NCI-H748 (cell line): ENCODE results near the gene WDR5B.
"Not testable (repeated sequence)": the region's sequence is repeated elsewhere in the genome, so short reads cannot be mapped to it uniquely, and the experiment has no call there.

Source experiments
- DNase-seq: peaks from one replicate; lab custom pipeline; 2025; ENCODE audit not compliant: unreplicated experiment; lab: John Stamatoyannopoulos, UW

WDR5B gene

DNA sequence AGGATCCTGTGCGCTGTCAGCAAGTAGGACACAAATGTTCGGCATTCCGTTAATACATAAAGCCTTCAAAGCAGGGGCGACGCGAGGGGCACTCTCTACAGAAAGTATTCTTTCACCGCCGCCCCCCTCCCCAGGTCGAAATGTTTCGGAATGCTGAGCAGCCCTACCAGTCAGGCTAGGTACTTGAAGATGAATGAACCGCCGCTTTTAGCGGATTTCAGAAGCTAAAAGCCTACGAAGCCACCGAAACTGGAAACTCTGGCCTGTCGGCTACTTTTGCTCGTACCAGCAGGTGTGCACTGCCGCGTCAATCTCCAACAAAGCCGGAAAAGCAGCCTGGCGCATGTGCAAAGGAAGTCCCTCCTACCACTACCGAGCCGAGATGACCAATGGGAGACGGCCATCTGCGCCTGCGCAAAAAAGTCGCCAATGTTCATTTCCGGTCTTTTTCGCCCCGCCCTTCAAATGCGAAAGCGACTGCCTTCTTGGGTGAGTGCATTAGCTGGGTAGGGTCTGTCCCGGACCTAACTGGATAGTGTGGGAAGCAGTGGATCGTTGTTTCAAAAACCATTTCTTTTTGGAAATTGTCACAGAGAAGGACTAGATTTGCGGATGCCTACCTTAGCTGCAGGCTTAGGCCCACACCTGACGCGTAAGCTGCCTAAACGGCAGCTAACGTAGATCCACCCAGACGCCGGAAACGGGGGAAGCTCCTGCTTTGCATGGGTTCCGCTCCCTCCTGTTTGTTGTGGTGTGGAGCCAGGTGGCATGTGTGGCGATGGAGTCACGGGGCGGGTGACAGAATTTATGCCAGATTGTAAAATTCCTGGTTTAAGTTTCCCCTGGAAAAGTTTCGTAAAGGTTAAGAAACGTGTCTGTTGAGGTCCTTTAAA, at the start of gene WDR5B:
Gene WDR5B, minus strand, starts transcription at position 301 of the 893 bp plus-strand sequence. CDS start 534 bp downstream, outside the sequence.
- no peak for DNase-seq

DNA sequence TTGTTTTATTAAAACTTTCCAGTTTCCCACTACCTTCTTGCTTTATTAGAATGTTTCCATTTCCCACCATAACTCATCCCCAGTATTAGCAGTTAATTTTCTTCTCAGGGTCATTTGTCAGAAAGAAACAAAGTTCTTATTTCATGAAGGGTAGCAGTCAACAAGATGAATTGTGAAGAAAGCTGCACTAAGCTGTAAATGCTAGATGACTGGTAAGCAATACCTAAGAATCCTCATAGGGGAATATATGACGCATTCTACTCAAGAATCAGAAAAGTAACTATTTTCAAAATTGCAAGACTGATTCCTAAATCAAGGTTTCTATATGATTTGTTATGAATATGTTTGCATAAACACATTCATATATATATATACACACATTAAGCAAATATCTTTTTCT, 48.8 kb upstream of the WDR5B start:
- no peak for DNase-seq

DNA sequence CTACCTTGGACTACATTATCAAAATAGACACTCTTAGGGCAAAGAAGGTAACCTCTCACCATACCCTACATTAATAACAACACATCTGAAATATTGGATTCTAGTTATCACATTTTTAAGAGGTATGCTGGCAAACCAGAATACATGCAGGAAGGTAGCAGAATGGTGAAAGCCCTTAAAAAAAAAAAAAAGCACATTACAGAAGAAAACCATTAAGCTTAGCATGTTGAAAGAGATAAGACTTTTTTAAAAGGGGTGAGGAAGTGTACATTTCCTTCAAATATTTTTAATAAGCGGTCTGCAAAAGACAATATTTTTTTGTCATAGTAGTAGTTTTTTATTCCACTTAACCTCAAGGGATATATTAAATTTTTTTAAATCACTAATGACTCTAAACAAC, 46.5 kb upstream of the WDR5B start:
- DNase-seq: no peak

DNA sequence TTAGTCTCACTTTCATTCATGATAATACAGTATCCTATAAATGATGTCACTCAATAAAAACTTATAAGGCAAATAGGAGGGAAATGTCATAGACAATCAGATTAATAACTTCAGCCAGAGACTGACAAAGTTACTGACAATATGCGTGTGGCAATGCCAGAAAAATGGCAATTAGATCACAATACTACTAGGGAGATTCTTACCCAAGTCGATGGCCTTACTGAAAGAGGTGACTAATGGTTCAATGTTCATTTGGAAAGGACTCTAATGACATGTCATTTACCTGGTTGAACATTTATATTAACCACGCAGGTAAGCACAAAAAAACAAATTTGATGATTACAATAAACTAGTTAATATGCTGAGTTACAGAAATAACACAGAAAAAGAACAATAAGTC, 45.9 kb upstream of the WDR5B start:
- DNase-seq: no peak

DNA sequence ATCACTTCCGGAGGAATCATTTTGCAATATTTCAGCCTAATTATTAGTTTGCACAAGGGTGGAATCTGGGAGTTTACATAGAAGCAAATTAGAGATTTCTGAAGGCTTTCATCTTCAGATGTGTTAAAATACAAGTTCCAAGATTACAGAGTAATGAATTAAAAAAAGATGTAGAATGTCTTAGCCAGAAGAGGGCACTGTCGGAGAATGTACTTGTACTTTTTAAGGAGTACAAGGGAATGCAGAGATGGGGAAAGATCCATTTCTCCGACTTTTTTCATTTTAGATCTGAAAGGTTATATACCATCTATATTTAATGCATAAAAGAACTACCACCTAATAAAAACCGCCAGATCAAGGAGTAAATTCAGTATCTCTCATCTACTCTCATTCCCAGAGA, 43.1 kb upstream of the WDR5B start:
- no peak for DNase-seq

DNA sequence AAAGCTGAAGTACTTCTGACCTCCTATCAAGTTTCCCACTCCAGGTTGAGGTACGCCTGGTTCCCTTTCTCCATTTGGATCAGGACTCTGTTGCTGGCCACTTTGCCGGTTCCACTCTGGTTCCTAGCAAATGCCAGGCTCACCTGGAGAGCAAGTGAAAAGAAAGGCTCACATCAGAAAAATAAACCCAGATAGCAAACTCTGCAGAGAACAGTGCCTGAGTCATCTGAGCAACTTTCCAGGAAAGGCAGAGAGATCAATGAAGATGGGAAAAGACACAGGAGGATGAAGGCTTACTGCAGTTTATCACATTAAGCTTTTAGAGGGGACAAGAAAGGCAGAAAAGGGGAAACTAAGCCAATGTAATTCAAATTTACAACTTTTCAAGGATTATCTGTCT, 41.8 kb upstream of the WDR5B start:
- DNase-seq: no peak

DNA sequence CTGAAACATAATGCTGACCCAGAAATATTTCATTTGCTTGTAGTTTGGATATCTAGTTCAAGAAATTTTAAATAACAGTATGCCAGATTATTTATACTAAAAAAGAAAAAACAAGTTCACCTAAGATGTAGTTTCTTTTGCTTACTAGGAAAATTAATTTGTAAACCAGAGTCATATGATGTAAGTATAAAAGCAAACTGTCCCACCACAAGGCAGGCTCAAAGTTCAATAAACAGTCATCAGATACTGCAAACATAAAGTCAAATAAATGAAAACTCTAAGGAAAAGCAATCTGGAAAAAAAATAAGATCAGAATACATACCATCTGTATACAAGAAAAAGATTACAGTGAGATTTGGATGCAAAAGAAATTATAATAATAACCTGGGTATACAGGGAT, 40.2 kb upstream of the WDR5B start:
- no peak for DNase-seq

DNA sequence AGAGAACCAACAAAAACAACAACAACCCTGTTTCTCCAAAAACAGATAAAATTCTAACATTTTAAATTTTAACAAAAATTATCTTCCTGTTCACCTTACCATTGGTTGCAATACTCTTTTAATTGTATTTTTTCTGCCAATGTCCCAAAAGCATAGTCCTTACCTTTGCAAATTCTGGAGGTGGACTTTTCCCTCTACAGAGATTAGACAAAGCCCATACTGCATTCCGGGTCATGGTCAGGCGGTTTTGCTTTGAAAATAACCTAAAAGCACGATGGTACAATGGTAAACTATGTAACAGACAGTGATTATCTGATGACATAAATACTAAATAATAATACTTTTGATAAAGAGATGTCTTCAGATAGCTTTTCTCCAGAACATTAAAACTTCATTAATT, 35.5 kb upstream of the WDR5B start:
- no peak for DNase-seq

DNA sequence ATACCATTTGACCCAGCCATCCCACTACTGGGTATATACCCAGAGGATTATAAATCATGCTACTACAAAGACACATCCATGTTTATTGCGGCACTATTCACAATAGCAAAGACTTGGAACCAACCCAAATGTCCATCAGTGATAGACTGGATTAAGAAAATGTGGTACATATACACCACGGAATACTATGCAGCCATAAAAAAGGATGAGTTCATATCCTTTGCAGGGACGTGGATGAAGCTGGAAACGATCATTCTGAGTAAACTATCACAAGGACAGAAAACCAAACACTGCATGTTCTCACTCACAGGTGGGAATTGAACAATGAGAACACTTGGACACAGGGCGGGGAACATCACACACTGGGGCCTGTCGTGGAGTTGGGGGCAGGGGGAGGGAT, 32.4 kb upstream of the WDR5B start:
- DNase-seq: not testable (repeated sequence)

DNA sequence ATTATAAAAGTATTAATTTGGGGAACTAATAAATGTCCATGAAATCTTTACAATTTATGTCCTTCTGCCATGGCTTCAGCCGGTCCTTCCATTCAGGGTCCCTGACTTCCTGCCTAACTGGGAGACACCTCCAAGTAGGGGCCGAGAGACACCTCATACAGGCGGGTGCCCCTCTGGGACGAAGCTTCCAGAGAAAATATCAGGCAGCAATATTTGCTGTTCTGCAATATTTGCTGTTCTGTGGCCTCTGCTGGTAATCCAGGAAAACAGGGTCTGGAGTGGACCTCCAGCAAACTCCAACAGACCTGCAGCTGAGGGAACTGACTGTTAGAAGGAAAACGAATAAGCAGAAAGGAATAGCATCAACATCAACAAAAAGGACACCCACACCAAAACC, 28.6 kb upstream of the WDR5B start:
- not testable (repeated sequence) for DNase-seq

DNA sequence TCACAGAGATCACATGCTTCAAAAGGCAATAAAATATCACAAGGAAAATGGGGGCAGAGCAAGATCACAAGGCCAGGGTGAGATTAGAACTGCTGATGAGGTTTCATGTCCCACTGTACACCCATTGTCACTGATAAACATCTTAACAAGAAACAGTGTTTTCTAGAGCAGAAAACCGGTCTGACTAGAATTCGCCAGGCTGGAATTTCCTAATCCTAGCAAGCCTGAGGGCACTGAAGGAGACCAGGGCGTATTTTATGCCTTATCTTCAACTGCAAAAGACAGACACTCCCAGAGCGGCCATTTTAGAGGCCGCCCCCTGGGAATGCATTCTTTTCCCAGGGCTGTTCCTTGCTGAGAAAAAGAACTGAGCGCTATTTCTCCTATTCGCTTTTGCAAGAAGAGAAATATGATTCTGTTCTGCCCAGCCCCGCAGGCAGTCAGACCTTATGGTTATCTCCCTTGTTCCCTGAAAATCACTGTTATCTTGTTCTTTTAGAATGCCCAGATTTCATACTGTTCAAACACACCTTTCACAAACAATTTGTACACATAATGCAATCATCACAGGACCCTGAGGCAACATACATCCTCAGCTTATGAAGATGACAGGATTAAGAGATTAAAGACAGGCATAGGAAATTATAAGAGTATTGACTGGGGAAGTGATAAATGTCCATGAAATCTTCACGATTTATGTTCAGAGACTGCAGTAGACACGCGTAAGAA, 28.1 kb upstream of the WDR5B start:
- DNase-seq: not testable (repeated sequence)

DNA sequence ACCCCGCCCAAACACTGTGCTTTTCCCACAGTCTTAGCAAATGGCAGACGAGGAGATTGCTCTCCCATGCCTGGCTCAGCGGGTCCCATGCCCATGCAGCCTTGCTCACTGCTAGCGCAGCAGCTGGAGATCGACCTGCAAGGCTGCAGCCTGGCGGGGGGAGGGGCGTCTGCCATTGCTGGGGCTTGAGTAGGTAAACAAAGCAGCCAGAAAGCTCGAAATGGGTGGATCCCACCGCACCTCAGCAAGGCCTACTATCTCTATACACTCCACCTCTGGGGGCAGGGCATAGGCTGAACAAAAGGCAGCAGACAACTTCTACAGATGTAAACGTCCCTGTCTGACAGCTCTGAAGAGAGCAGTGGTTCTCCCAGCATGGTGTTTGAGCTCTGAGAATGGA, 27.2 kb upstream of the WDR5B start:
- DNase-seq: no peak

DNA sequence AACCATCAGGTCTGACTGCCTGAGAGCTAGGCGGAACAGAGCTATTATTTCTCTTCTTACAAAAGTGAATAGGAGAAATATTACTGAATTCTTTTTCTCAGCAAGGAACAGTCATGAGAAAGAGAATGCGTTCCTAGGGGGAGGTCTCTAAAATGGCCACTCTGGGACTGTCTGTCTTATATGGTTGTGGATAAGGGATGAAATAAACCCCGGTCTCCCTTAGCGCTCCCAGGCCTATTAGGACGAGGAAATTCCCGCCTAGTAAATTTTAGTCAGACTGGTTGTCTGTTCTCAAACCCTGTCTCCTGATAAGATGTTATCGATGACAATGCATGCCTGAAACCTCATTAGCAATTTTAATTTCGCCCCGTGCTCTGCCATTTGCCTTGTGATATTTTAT, 20.1 kb upstream of the WDR5B start:
- no peak for DNase-seq

DNA sequence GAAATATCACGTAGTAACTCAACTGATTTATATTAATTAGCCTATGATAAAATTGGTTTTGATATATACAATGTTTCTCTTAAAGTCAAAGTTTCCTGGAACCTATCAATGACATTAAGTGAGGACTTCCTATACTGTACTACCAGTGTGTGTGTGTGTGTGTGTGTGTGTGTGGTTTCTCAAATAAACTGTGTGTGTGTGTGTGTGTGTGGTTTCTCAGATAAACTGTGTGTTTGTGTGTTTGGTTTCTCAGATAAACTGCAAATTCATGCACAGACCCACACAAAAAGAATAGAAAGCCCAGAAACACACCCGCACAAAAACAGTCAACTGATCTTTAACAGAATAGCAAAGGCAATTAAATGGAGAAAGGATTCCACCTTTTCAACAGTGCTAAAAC, 14.5 kb upstream of the WDR5B start:
- DNase-seq: no peak

DNA sequence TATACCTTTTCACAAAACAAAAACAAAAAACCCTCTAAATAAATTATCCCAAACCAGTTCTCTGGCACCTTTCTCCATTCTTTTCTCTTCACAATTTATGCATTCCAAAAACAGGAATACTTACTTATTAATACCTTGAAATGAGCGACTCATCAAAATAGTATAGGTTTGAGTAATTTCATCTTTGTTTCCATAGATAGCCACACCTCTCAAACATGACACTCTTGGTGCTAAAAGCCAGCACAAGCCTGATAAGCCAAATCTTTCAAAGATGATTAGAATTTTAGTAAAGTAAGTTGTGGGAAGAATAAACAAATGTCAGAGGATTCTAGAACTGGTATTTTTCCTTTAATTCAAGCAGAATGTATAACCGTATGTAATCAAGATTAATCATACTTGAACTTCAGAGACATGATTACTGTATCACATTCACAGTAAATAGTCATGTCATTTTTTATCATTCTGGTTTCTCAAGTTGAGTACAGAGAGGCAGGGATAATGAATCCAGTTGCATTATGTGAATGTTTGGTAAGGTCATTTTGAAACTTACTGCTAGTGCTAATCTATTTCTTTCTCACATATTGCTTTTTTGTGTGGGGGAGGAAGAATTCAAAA, 12.1 kb upstream of the WDR5B start:
- DNase-seq: no peak

DNA sequence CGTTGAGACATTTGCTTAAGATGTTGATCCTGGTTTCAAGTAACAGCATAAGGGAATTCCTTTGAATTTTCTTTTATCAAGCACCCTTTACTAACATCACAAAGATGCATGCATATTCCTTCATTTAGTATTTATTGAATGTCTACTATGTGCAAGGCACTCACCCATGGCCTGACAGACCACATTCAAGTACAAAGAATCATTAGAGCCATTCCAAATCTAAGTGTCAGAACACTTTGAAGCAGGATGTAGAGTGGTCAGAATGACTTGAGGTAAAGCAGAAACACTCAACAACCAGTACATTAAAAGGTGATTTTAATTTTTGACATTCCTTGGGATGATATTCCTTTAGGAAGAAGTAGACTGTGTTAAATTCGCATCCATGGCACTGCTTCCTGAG, 6.0 kb upstream of the WDR5B start:
- no peak for DNase-seq

DNA sequence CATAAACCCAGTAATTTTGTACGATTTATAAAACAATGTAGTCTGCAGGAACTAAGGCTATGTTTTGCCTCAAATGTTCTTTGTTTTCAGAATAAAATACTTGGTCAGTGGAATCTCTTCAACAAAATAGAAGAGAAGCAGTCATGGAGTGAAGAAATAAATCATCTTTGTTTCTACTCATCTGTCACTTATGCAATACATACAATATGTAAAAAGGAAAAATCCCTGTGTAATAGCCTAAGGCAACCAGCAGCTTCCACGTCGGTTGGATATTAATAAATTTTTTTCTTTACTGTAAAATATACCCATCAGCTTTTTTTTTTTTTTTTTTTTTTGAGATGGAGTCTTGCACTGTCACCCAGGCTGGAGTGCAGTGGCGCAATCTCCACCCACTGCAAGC, 5.2 kb upstream of the WDR5B start:
- no peak for DNase-seq

DNA sequence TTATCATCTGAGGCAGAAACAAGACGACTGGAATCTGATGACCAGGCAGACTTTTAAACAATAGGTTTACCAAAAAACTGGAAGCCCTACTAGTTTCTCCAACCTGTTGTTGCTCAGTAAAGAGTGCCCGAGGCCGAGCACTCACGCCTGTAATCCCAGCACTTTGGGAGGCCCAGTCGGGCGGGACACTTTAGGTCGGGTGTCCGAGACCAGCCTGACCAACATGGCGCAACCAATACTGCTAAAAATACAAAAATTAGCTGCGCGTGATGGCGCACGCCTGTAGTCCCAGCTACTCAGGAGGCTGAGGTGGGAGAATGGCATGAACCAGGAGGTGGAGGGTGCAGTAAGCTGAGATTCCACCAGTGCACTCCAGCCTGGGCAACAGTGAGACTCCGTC, 1.1 kb upstream of the WDR5B start:
- no peak for DNase-seq

DNA sequence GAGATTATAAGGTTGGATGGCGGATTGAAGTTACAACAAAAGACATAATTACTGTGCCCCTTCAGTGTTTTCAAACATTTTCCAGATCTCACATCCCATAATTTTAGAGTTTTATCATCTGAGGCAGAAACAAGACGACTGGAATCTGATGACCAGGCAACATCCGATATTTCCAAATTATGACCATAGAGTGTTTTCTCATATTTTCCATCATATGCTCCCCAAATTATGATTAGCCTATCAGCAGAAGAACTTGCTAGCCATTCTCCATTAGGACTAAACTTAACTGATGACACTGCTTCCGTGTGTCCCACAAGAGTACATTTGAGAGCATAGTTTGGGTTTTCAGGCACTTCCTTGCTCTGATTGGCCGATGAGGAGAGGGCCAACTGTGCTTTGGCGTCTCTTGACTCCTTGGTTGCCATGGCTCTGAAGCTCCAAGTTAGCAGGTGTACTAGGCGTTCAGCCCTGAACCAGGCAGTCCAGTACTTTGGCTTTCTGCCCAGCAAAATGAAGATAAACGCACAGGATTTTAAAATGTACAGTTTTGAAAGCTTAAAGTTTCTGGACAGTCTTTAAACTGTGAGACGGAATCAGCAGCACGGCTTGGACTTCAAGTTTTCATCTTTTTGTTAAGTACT, 638 bp downstream of the WDR5B start:
- no peak for DNase-seq

DNA sequence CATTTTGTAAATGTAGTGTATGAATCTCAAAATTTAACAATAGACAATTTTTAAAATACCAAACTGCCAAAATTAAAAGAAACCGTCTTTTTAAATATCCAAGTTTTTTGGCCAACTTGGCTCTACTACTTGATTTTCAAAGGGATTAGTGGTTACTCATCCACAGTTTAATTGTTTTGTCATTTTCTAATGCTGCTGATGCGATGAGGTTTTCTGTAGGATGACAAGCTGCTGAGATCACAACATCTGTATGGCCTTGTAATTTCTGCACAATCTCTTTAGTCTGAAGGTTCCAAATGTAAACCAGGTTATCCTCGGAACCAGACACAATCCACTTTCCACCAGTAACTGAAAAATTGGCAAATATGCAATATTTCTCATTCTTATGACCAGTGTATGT, 1.5 kb downstream of the WDR5B start:
- DNase-seq: no peak

DNA sequence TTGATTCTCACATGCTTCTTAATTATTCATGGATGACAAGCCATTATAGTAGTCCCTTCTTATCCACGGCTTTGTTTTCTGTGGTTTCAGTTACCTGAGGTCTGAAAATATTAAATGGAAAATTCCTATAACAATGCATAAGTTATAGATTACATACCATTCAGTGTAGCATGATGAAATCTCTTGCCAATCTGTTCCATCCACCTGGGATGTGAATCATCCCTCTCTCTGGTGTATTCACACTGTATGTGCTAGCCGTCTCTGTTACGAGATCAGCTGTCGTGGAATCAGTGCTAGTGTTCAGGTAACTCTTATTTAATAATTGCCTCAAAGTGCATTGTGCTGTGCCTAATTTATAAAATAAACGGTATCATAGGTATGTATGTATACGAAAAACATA, 5.2 kb downstream of the WDR5B start:
- DNase-seq: no peak

DNA sequence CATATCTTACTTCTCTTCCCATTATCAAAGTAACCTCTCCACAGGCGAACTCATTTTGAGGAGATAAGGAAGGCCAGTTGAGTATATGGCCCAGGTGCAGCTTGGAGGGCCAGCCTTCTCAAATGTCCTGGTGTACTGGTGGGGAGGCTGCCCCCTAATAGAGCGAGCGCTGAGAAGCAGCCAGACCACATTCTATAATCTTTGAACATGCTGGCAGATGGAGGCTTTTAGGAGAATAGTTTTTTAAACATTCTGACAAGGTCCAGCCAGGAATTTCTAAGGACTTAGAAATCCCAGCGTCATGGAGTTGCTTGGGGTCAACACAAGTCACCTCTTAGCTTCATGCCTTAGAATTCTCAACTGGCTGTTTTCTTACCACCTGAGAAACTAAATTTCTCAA, 5.8 kb downstream of the WDR5B start:
- DNase-seq: no peak
